C1 segment of cervical spinal cord (tissue), 14 donors: Measurements from ENCODE around the gene HYAL4.

Experiments
- DNase-seq, 14 donors: peaks; one replicate each; lab custom pipeline; 2025; lab: John Stamatoyannopoulos, UW

Gene HYAL4

DNA sequence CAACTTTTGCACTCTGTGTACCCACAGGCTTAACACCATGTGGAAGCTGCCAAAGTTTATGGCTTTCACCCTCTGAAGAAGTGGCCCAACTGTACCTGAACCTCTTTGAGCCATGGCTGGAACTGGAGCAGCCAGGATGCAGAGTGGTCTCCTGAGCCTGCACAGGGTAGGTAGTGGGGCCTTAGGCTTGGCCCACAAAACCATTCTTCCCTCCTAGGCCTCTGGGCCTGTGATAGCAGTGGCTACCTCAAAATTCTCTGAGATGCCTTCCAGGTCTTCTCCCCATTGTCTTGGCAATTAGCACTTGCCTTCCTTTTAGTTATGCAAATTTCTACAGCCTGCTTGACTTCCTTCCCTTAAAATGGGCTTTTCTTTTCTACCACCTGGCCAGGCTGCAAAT, 60.7 kb downstream of the HYAL4 start:
- DNase-seq, result no peak

GRCh38 chr7:123916240-123916724, 71.3 kb downstream of the HYAL4 start:
- no peak for DNase-seq

GRCh38 chr7:123917878-123918277, 72.9 kb downstream of the HYAL4 start:
- no peak for DNase-seq

GRCh38 chr7:123918309-123918708, 73.3 kb downstream of the HYAL4 start:
- no peak for DNase-seq

DNA sequence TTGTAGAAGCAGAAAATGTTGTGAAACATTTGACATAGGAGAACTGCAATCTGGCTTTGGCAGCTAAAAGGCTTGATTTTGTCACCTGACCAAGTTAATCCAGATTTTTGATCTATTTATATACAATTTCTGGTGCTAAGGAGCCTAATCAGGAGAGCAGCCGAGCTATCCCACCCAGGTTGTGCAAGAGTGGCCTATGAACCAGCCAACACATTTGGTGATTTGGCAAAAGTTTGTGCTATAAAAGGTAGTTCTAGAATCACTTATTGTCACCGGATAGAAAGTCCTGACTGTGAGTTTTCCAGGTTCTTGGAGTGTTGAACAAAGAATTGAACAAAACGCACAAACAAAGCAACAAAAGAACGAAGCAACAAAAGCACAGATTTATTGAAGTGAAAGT, 78.6 kb downstream of the HYAL4 start:
- DNase-seq, result no peak

GRCh38 chr7:123924941-123925340, 80.0 kb downstream of the HYAL4 start, which contains the start of gene SPAM1:
SPAM1 (plus strand) TSS chr7:123925241; CDS start chr7:123953571, 28,330 bp downstream.
- DNase-seq, result no peak
